Uterus (tissue), 4 donors: Measurements from ENCODE around the gene OR6J1. TPM values are rescaled to one million over a fixed set of nuclear protein-coding genes. Genes with fewer than 3 reads are reported as not detected.

ENCODE experiments used
- DNase-seq, 2 donors: peaks; one replicate each; pipeline ENCODE4 v3.0.0-alpha.2; 2019 to 2020
- H3K27ac ChIP-seq, 2 donors: fragments of 200-600 bp; sonication (generic); 1 replicate in 1 of 2; 2 replicates in 1 of 2; pipeline ENCODE4 v1.5.1; 2016 to 2018
- H3K27me3 ChIP-seq, 2 donors: fragments of 200-600 bp; sonication (generic); one replicate each; pipeline ENCODE4 v1.5.1; 2018 to 2019; ENCODE audit warnings: control low read depth in 1 of 2
- H3K36me3 ChIP-seq, 2 donors: fragments of 200-600 bp; sonication (generic); one replicate each; pipeline ENCODE4 v1.5.1; 2019; ENCODE audit warnings: control low read depth in 1 of 2
- H3K4me1 ChIP-seq, 2 donors: fragments of 200-600 bp; sonication (generic); one replicate each; pipeline ENCODE4 v1.5.1; 2018 to 2019; ENCODE audit warnings: control low read depth in 1 of 2
- H3K4me3 ChIP-seq, 2 donors: fragments of 200-600 bp; sonication (generic); 1 replicate in 1 of 2; 2 replicates in 1 of 2; pipeline ENCODE4 v1.5.1; 2018 to 2019; ENCODE audit warnings: mild to moderate bottlenecking in 1 of 2
- H3K9me3 ChIP-seq, 2 donors: fragments of 200-600 bp; sonication (generic); one replicate each; pipeline ENCODE4 v1.5.1; 2019; ENCODE audit warnings: control low read depth in 1 of 2
- POLR2A ChIP-seq, 2 donors: fragments of 450-650 bp; IDR thresholded peaks; one replicate each; pipeline ENCODE4 v1.6.1; 2016; ENCODE audit warnings: antibody characterized with exemption in 2 of 2, mild to moderate bottlenecking in 1 of 2, moderate library complexity in 1 of 2
- intact Hi-C: fragments of 100-400 bp; cut with DNase I; formaldehyde crosslinking; loops from one replicate; pipeline ENCODE4 v1.15.1; 2023; ENCODE audit warnings: low total_unique reads
- total RNA-seq, 4 donors: library from RNA; depleted of rRNA in 3 of 4; stranded (reverse); fragments of >200 nt in 3 of 4; gene quantifications; one replicate each; pipeline versions ENCODE4 v1.1.0 to v1.2.4, GENCODE V29; 2014 to 2023
- TF ChIP-seq, protein P1 (sequence below), 4 experiments: fragments of 200-600 bp in 2 of 4; fragments of 450-650 bp in 2 of 4; sonication (generic) in 2 of 4; IDR thresholded peaks; one replicate each; pipeline ENCODE4 v1.5.1; 2016 to 2019; ENCODE audit warnings: antibody characterized with exemption in 4 of 4, mild to moderate bottlenecking in 2 of 4, moderate library complexity in 1 of 4
- donor health status: DM: yes; HTN: yes; CAD: no.

The OR6J1 gene
- total RNA-seq, 4 donors from 2014 or later: 0.14 TPM; not detected in 3

DNA sequence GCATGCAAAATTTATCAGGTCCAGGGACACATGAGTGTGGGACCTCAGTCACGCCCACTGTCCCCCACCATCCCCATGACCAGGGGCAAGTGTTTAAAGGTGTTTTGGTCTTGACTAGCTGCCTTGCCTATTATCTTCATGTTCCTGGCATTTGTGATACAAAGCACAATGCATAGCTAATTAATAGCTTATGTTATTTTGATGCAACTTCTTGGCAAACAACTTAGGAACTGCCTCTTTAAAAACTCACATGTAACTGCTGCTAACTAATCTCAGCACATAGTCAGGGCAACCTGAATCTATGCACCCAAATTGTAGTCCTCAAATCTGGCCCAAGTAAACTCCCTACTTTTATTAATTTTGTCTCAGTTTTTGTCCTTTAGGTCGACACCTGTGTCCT, 7.4 kb upstream of the OR6J1 start:
- Histone ChIP-seq H3K27ac (no peak overlapping the region), H3K36me3 (no peaks in the 10 kb centered on the region), H3K27me3 (no peaks in the 10 kb centered on the region), H3K4me1 (no peaks in the 10 kb centered on the region), H3K4me3 (no peak overlapping the region), H3K9me3 (no peaks in the 10 kb centered on the region)
- no peak for TF ChIP-seq POLR2A (IDR thresholded peaks at IDR 0.05)
- TF ChIP-seq, protein P1, sequence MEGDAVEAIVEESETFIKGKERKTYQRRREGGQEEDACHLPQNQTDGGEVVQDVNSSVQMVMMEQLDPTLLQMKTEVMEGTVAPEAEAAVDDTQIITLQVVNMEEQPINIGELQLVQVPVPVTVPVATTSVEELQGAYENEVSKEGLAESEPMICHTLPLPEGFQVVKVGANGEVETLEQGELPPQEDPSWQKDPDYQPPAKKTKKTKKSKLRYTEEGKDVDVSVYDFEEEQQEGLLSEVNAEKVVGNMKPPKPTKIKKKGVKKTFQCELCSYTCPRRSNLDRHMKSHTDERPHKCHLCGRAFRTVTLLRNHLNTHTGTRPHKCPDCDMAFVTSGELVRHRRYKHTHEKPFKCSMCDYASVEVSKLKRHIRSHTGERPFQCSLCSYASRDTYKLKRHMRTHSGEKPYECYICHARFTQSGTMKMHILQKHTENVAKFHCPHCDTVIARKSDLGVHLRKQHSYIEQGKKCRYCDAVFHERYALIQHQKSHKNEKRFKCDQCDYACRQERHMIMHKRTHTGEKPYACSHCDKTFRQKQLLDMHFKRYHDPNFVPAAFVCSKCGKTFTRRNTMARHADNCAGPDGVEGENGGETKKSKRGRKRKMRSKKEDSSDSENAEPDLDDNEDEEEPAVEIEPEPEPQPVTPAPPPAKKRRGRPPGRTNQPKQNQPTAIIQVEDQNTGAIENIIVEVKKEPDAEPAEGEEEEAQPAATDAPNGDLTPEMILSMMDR (IDR thresholded peaks at IDR 0.05): no peak
- intact Hi-C loops: loop anchor here (10.0 kb wide), 1 partner anchor 97 kb away; no protein-coding TSS in a partner anchor
- no peak for DNase-seq

DNA sequence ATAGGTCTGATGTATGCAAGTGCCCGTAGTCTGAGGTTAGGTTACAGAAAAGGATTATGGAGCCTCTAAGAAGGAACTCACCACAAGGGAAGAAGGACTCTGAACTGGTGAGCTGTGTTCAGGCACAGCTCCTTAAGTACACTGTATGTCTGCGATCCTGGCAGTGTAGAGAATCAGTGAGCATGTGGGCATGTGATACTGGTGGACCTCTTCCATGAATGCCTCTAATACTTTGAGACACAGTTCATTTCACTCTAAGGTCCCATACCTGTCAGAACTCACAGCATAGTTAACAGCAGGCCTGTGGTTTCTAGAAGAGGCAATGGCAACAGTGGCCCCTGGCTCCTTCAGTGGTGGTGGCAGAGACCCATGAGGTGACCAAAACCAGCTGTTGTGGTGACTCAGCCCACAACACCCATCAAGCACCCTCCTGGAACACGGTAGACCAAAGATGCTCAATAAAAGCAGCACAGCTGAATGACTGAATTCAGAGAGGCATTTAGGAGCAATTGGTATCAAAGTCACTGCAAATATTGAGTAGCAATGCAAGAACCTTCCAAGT, 6.9 kb upstream of the OR6J1 start:
- no peak for DNase-seq
- no peak for TF ChIP-seq POLR2A (IDR thresholded peaks at IDR 0.05)
- TF ChIP-seq, protein P1 (IDR thresholded peaks at IDR 0.05): no peak
- Histone ChIP-seq H3K9me3 (no peaks in the 10 kb centered on the region), H3K4me1 (no peaks in the 10 kb centered on the region), H3K27ac (no peak overlapping the region), H3K36me3 (no peaks in the 10 kb centered on the region), H3K4me3 (no peak overlapping the region), H3K27me3 (no peaks in the 10 kb centered on the region)
- intact Hi-C loops: loop anchor here (10.0 kb wide), 1 partner anchor 96 kb away; no protein-coding TSS in a partner anchor

DNA sequence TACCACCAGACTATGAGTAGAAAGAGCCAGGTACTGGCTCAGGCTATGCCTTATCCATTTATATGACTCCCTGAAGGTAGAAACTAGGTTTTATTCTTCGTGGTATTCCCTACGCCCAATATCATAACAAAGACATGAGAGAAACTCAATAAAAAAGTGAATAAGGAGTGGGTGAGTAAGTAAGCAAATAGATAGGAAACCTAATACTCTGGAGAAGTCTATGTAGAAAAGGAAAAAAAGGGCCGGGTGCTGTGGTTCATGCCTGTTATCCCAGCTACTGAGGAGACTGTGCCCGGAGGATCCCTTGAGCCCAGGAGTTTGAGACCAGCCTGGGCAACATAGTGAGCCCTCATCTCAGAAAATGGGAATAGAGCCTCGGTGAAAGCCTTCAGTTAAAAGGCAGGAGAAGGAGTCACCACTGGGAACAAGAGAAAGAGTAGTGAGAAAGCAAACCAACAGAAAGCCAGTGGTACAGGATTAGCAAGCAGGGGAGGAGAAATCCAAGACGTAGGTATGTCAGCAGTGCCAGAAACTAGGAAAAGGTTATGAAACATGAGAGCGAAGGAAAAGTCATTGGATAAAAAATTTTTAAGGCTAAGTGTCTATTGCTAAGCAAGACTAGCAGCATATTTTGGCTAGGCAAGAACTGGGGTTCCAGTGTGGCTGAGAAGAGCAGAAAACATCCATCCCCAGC, 6.0 kb upstream of the OR6J1 start:
- no peak overlapping the region for H3K27ac ChIP-seq
- no peak overlapping the region for H3K4me3 ChIP-seq
- H3K36me3 ChIP-seq: no peaks in the 10 kb centered on the region
- H3K9me3 ChIP-seq: no peaks in the 10 kb centered on the region
- H3K4me1 ChIP-seq: no peaks in the 10 kb centered on the region
- no peaks in the 10 kb centered on the region for H3K27me3 ChIP-seq
- DNase-seq: no peak
- intact Hi-C loops: loop anchor here (10.0 kb wide), 1 partner anchor 95 kb away; no protein-coding TSS in a partner anchor
- TF ChIP-seq POLR2A (IDR thresholded peaks at IDR 0.05): no peak
- TF ChIP-seq, protein P1 (IDR thresholded peaks at IDR 0.05): no peak

DNA sequence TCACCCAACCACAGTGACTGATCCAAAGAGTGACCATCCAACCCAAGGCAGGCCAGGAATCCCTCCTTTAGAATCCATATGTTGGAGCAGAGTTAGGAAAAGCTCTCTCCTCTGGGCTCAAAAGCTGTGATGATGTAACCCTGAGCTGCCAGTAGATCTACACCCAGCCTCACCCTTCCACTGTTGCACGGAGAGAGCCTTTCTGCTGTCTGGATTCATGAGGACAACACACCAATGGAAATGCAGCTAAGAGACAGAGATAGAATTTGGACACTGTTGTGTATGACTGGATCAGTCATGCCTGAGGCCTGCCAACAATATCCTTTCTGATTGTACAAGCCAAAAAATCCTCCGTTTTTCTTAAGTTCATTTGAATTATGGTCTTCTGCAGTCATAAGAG, 4.4 kb upstream of the OR6J1 start:
- Histone ChIP-seq H3K4me3 (no peak overlapping the region), H3K9me3 (no peaks in the 10 kb centered on the region), H3K27me3 (no peaks in the 10 kb centered on the region), H3K4me1 (no peaks in the 10 kb centered on the region), H3K36me3 (no peaks in the 10 kb centered on the region), H3K27ac (no peak overlapping the region)
- intact Hi-C loops: no loop called here
- TF ChIP-seq, protein P1 (IDR thresholded peaks at IDR 0.05): no peak
- no peak for TF ChIP-seq POLR2A (IDR thresholded peaks at IDR 0.05)
- no peak for DNase-seq

DNA sequence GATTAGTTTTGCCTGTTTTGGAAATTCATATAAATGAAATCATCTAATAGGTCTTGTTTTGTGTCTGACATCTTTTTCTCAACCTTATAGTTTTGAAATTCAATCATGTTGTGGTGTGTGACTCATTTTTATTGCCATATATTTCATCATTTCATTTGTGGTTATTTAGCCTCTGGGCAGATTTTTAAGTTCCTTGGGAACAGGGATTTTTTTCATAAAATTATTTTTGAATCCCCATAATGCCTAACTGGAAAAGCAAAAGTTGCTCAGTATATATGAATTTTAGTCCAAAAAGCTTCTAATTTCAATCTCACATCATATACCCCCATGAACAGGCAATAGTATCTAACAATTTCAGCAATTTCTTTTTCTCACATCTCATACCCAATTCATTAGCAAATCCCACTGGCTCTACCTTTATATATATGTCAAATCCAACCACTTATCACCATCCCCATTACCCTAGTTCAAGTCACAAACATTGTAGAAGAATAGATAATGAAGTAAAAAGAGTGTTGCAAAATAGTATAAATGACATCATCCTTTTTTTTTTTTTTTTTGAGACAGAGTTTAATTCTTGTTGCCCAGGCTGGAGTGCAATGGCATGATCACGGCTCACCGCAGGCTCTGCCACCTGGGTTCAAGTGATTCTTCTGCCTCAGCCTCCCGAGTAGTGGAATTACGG, 2.6 kb upstream of the OR6J1 start:
- H3K9me3 ChIP-seq: no peaks in the 10 kb centered on the region
- no peaks in the 10 kb centered on the region for H3K27me3 ChIP-seq
- no peak for TF ChIP-seq POLR2A (IDR thresholded peaks at IDR 0.05)
- TF ChIP-seq, protein P1 (IDR thresholded peaks at IDR 0.05): no peak
- H3K4me1 ChIP-seq: no peaks in the 10 kb centered on the region
- H3K4me3 ChIP-seq: no peak overlapping the region
- no peak overlapping the region for H3K27ac ChIP-seq
- intact Hi-C loops: no loop called here
- H3K36me3 ChIP-seq: no peaks in the 10 kb centered on the region
- DNase-seq: no peak
